ENCODE measurements around the gene WDR5. TPM values are rescaled to one million over a fixed set of nuclear protein-coding genes. Genes with fewer than 3 reads are reported as not detected.

The WDR5 gene
- total RNA-seq, 1 donor from 2014 or later, result 13.9 TPM

GRCh38 chr9:134161647-134162046 is 25.8 kb downstream of the WDR5 start:
- intact Hi-C loops (cut with DNase I), result loop anchor here (2.0 kb wide), 1 partner anchor 93 kb away; the partner anchor contains the start of gene BRD3
- no peak for DNase-seq (ENCODE audit: low spot score in 2 of 2)

GRCh38 chr9:134162212-134162775 is 26.4 kb downstream of the WDR5 start:
- peaks cover 19 to 20% of the 10 kb centered on the region in 2 donors for H3K36me3 ChIP-seq
- H3K9me3 ChIP-seq, result no peaks in the 10 kb centered on the region
- intact Hi-C loops (cut with DNase I), result loop anchor here (2.0 kb wide), 1 partner anchor 93 kb away; the partner anchor contains the start of gene BRD3
- no peak overlapping the region for H3K4me3 ChIP-seq
- H3K27me3 ChIP-seq, result no peaks in the 10 kb centered on the region
- no peak for TF ChIP-seq CTCF (IDR thresholded peaks at IDR 0.05)
- DNase-seq (ENCODE audit: low spot score in 2 of 2), result no peak
- peaks cover 8 to 16% of the 10 kb centered on the region in 2 donors for H3K4me1 ChIP-seq
- peak overlapping the region in 1 of 2 donors; percentile 7 for H3K27ac ChIP-seq

More at GRCh38 chr9:134161647-134162046, 25.8 kb downstream of the WDR5 start:
- no peak overlapping the region for H3K4me3 ChIP-seq
- peaks cover 8 to 16% of the 10 kb centered on the region in 2 donors for H3K4me1 ChIP-seq
- no peak for TF ChIP-seq CTCF (IDR thresholded peaks at IDR 0.05)
- no peak overlapping the region for H3K27ac ChIP-seq
- H3K36me3 ChIP-seq, result peaks cover 26 to 27% of the 10 kb centered on the region in 2 donors
- H3K27me3 ChIP-seq, result no peaks in the 10 kb centered on the region
- H3K9me3 ChIP-seq, result no peaks in the 10 kb centered on the region

GRCh38 chr9:134162926-134163370 is 27.1 kb downstream of the WDR5 start:
- Histone ChIP-seq H3K27ac (no peak overlapping the region), H3K4me3 (no peak overlapping the region), H3K4me1 (peaks cover 8 to 16% of the 10 kb centered on the region in 2 donors), H3K36me3 (peaks cover 13 to 14% of the 10 kb centered on the region in 2 donors), H3K27me3 (no peaks in the 10 kb centered on the region), H3K9me3 (no peaks in the 10 kb centered on the region)
- intact Hi-C loops (cut with DNase I), result loop anchor here (1.0 to 2.0 kb wide), 2 partner anchors 27 to 94 kb away; partner anchors contain the start of genes BRD3 and WDR5
- no peak for DNase-seq (ENCODE audit: low spot score in 2 of 2)
- TF ChIP-seq CTCF (IDR thresholded peaks at IDR 0.05), result no peak

- intact Hi-C loops (cut with DNase I), result loop anchor here (1.0 to 2.0 kb wide), 5 partner anchors 27 to 478 kb away; partner anchors contain the start of genes BRD3, BRD3OS, COL5A1 and RXRA
- Histone ChIP-seq H3K4me1 (peaks cover 8 to 16% of the 10 kb centered on the region in 2 donors), H3K4me3 (no peak overlapping the region), H3K27me3 (no peaks in the 10 kb centered on the region), H3K27ac (no peak overlapping the region), H3K9me3 (no peaks in the 10 kb centered on the region), H3K36me3 (peaks cover 6 to 7% of the 10 kb centered on the region in 2 donors)
- TF ChIP-seq CTCF (IDR thresholded peaks at IDR 0.05), result peak; percentile 43 to 57 (median 48)
- peak in 1 of 2 donors; percentile 84 for DNase-seq (ENCODE audit: low spot score in 2 of 2)
These were observed 27.7 kb downstream of the WDR5 start for GRCh38 chr9:134163371-134164196.

- intact Hi-C loops (cut with DNase I), result loop anchor here (1.0 kb wide), 3 partner anchors 140 to 476 kb away; partner anchors contain the start of genes BRD3OS, COL5A1 and RXRA
- Histone ChIP-seq H3K4me3 (no peak overlapping the region), H3K36me3 (no peaks in the 10 kb centered on the region), H3K4me1 (peaks cover 8 to 16% of the 10 kb centered on the region in 2 donors), H3K9me3 (peaks cover 0 to 3% of the 10 kb centered on the region in 2 donors), H3K27me3 (no peaks in the 10 kb centered on the region), H3K27ac (no peak overlapping the region)
- no peak for TF ChIP-seq CTCF (IDR thresholded peaks at IDR 0.05)
- no peak for DNase-seq (ENCODE audit: low spot score in 2 of 2)
These were observed 29.0 kb downstream of the WDR5 start for GRCh38 chr9:134164879-134165278.
